Mesenchymal stem cell (in vitro differentiated cells and primary cell): ENCODE measurements around the gene MUC12.

Experiments used
- DNase-seq: peaks from one replicate; pipeline ENCODE4 v3.0.0-alpha.2; 2013
- H2AFZ ChIP-seq: one replicate; pipeline ENCODE4 v1.6.1; 2013; ENCODE audit warnings: low read depth, mild to moderate bottlenecking, control low read depth, inconsistent platforms, low read length, moderate library complexity
- H2AK5ac ChIP-seq: 2 replicates; pipeline ENCODE4 v1.6.1; 2013; ENCODE audit warnings: low read length, moderate library complexity, mild to moderate bottlenecking, inconsistent platforms; ENCODE audit not compliant: severe bottlenecking
- H2BK120ac ChIP-seq: one replicate; pipeline ENCODE4 v1.6.1; 2013; ENCODE audit warnings: low read depth, mild to moderate bottlenecking, inconsistent platforms, low read length, moderate library complexity
- H2BK12ac ChIP-seq, 2 experiments: one replicate each; pipeline ENCODE4 v1.6.1; 2013; ENCODE audit warnings: inconsistent platforms in 2 of 2, low read length in 2 of 2, mild to moderate bottlenecking in 2 of 2, moderate library complexity in 2 of 2, control low read depth in 1 of 2
- H2BK15ac ChIP-seq: one replicate; pipeline ENCODE4 v1.6.1; 2013; ENCODE audit warnings: mild to moderate bottlenecking, low read depth, inconsistent platforms; ENCODE audit not compliant: poor library complexity, severe bottlenecking
- H2BK5ac ChIP-seq: 2 replicates; pipeline ENCODE4 v1.6.1; 2013; ENCODE audit warnings: low read depth, mild to moderate bottlenecking, low read length, control low read depth, inconsistent platforms; ENCODE audit not compliant: poor library complexity, severe bottlenecking
- H3K14ac ChIP-seq, 2 experiments: one replicate each; pipeline ENCODE4 v1.6.1; 2013; ENCODE audit warnings: inconsistent platforms in 2 of 2, low read length in 2 of 2, control low read depth in 1 of 2, mild to moderate bottlenecking in 1 of 2, moderate library complexity in 1 of 2
- H3K18ac ChIP-seq, 2 experiments: one replicate each; pipeline ENCODE4 v1.6.1; 2013; ENCODE audit warnings: inconsistent platforms in 2 of 2, low read length in 2 of 2, control low read depth in 1 of 2, low read depth in 1 of 2, mild to moderate bottlenecking in 1 of 2
- H3K23ac ChIP-seq, 2 experiments: one replicate each; pipeline ENCODE4 v1.6.1; 2013; ENCODE audit warnings: inconsistent platforms in 2 of 2, low read length in 2 of 2, mild to moderate bottlenecking in 2 of 2, moderate library complexity in 2 of 2, control low read depth in 1 of 2
- H3K27ac ChIP-seq: 2 replicates; pipeline ENCODE4 v1.5.1; 2013; ENCODE audit warnings: mild to moderate bottlenecking, moderate library complexity, low read length, control low read depth, inconsistent platforms; ENCODE audit not compliant: poor library complexity, severe bottlenecking
- H3K27me3 ChIP-seq, 2 experiments: 2 replicates each; pipeline versions ENCODE4 v1.6.1 to v1.7.0; 2013; ENCODE audit warnings: low read length in 2 of 2, mild to moderate bottlenecking in 2 of 2, moderate library complexity in 2 of 2, control low read depth in 1 of 2, inconsistent platforms in 1 of 2; ENCODE audit not compliant: control insufficient read depth in 1 of 2, insufficient read depth in 1 of 2
- H3K36me3 ChIP-seq, 2 experiments: 2 replicates each; pipeline versions ENCODE4 v1.6.1 to v1.7.0; 2013; ENCODE audit warnings: low read length in 2 of 2, control low read depth in 1 of 2, inconsistent platforms in 1 of 2, low read depth in 1 of 2, mild to moderate bottlenecking in 1 of 2; ENCODE audit not compliant: insufficient read depth in 2 of 2, control insufficient read depth in 1 of 2
- H3K4ac ChIP-seq, 2 experiments: one replicate each; pipeline ENCODE4 v1.6.1; 2013; ENCODE audit warnings: inconsistent platforms in 2 of 2, low read length in 2 of 2, mild to moderate bottlenecking in 2 of 2, moderate library complexity in 2 of 2, control low read depth in 1 of 2, low read depth in 1 of 2
- H3K4me1 ChIP-seq: 2 replicates; pipeline ENCODE4 v1.6.1; 2013; ENCODE audit warnings: low read depth, low read length, control low read depth; ENCODE audit not compliant: control insufficient read depth, insufficient read depth
- H3K4me2 ChIP-seq: 2 replicates; pipeline ENCODE4 v1.6.1; 2013; ENCODE audit warnings: low read length, mild to moderate bottlenecking, inconsistent platforms; ENCODE audit not compliant: poor library complexity, severe bottlenecking
- H3K4me3 ChIP-seq, 2 experiments: 2 replicates each; pipeline versions ENCODE4 v1.5.1 to v1.7.0; 2013; ENCODE audit warnings: low read length in 2 of 2, mild to moderate bottlenecking in 2 of 2, control low read depth in 1 of 2, low read depth in 1 of 2; ENCODE audit not compliant: insufficient read depth in 1 of 2
- H3K79me1 ChIP-seq: replicated peaks from 2 replicates; pipeline ENCODE4 v1.6.1; 2013; ENCODE audit warnings: mild to moderate bottlenecking, control low read depth, low read length, inconsistent platforms; ENCODE audit not compliant: poor library complexity, severe bottlenecking
- H3K9ac ChIP-seq: 2 replicates; pipeline ENCODE4 v1.7.0; 2013; ENCODE audit warnings: mild to moderate bottlenecking, low read length, moderate library complexity
- H3K9me3 ChIP-seq: 2 replicates; pipeline ENCODE4 v1.7.0; 2013; ENCODE audit warnings: mild to moderate bottlenecking, low read length; ENCODE audit not compliant: control insufficient read depth
- H4K8ac ChIP-seq: one replicate; pipeline ENCODE4 v1.6.1; 2013; ENCODE audit warnings: inconsistent platforms, mild to moderate bottlenecking, low read length, moderate library complexity
- H4K91ac ChIP-seq: one replicate; pipeline ENCODE4 v1.6.1; 2013; ENCODE audit warnings: mild to moderate bottlenecking, low read length, inconsistent platforms
- WGBS: methylation state at CpG from one replicate; pipeline ENCODE4 v1.1.7; 2013; ENCODE audit warnings: mixed read lengths; 5-methylcytosine and 5-hydroxymethylcytosine counted together

The MUC12 gene

DNA sequence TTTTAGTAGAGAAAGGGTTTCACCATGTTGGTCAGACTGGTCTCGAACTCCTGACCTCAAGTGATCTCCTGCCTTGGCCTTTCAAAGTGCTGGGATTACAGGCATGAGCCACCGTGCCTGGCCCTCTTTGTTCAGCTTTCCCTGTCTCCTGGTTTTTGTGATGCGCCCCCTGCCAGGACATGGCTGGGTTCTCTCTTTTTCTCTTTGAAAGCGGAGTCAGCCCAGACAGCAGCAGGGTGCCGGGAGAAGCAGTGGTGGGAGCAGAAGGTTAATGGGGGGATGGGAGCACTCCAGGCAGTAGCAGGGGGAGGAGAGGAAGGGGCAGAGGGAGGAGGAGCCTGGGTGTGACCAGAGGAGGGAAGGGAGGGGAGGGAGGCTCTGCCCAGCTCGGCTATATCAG is 18.2 kb upstream of the MUC12 start:
- whole genome bisulfite sequencing: 34% methylated on average over 6 of the region's 6 CpGs
- no peak overlapping the region for H2BK15ac ChIP-seq
- H3K4me1 ChIP-seq: peaks cover 4% of the 10 kb centered on the region

DNA sequence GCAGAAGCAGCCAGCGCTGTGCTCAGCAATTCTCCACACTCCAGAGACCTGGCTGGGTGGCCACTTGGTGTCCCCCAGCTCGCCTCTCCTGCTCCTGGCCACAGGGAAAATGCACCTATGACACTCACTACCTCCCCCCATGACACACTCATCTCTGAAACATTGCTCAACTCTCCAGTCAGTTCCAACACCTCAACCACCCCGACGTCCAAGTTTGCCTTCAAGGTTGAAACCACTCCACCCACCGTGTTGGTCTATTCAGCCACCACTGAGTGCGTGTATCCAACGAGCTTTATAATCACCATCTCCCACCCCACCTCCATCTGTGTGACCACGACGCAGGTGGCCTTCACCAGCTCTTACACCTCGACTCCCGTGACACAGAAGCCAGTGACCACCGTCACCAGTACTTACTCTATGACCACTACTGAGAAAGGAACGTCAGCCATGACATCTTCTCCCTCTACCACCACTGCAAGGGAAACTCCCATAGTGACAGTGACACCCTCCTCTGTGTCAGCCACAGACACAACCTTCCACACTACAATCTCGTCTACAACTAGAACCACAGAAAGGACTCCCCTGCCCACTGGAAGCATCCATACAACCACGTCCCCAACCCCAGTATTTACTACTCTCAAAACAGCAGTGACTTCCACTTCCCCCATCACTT is 17.3 kb upstream of the MUC12 start:
- Histone ChIP-seq H4K8ac (no peak overlapping the region), H3K23ac (no peak overlapping the region), H2BK5ac (no peak overlapping the region), H3K9me3 (peaks cover 2% of the 10 kb centered on the region), H3K36me3 (no peaks in the 10 kb centered on the region), H3K79me1 (no peaks in the 10 kb centered on the region), H3K4me2 (no peak overlapping the region), H2BK12ac (no peak overlapping the region), H3K4ac (no peak overlapping the region), H4K91ac (no peak overlapping the region), H2AK5ac (no peak overlapping the region), H3K4me3 (no peak overlapping the region), H3K27me3 (peaks cover 53 to 69% of the 10 kb centered on the region in 2 experiments), H3K14ac (no peak overlapping the region), H3K9ac (no peak overlapping the region), H2AFZ (no peak overlapping the region), H3K4me1 (peaks cover 4% of the 10 kb centered on the region), H2BK120ac (no peak overlapping the region), H3K27ac (no peak overlapping the region), H3K18ac (no peak overlapping the region), H2BK15ac (no peak overlapping the region)
- DNase-seq: no peak
- 65% methylated on average over 15 of the region's 15 CpGs for WGBS

More for the DNA sequence above, 18.2 kb upstream of the MUC12 start:
- Histone ChIP-seq H3K18ac (no peak overlapping the region), H3K4me2 (no peak overlapping the region), H3K4me3 (no peak overlapping the region), H3K4ac (no peak overlapping the region), H2BK5ac (no peak overlapping the region), H2AFZ (no peak overlapping the region), H2AK5ac (no peak overlapping the region), H3K27me3 (peaks cover 53 to 69% of the 10 kb centered on the region in 2 experiments), H3K9ac (no peak overlapping the region), H3K36me3 (no peaks in the 10 kb centered on the region), H3K14ac (no peak overlapping the region), H3K79me1 (no peaks in the 10 kb centered on the region), H4K91ac (no peak overlapping the region), H3K27ac (no peak overlapping the region), H3K9me3 (peaks cover 2% of the 10 kb centered on the region), H2BK12ac (no peak overlapping the region), H2BK120ac (no peak overlapping the region), H4K8ac (no peak overlapping the region), H3K23ac (no peak overlapping the region)
- no peak for DNase-seq

GRCh38 chr7:100952641-100953040 is 16.7 kb upstream of the MUC12 start:
- Histone ChIP-seq H4K8ac (no peak overlapping the region), H3K14ac (no peak overlapping the region), H2AK5ac (no peak overlapping the region), H2AFZ (no peak overlapping the region), H3K36me3 (no peaks in the 10 kb centered on the region), H3K23ac (no peak overlapping the region), H2BK120ac (no peak overlapping the region), H3K18ac (no peak overlapping the region), H2BK5ac (no peak overlapping the region), H3K4me2 (no peak overlapping the region), H3K9ac (no peak overlapping the region), H3K27ac (no peak overlapping the region), H3K9me3 (peaks cover 5% of the 10 kb centered on the region), H3K4ac (no peak overlapping the region), H2BK15ac (no peak overlapping the region), H3K27me3 (peaks cover 53 to 68% of the 10 kb centered on the region in 2 experiments), H3K4me1 (peaks cover 4% of the 10 kb centered on the region), H3K79me1 (no peaks in the 10 kb centered on the region), H3K4me3 (no peak overlapping the region), H4K91ac (no peak overlapping the region), H2BK12ac (no peak overlapping the region)
- no peak for DNase-seq
- 52% methylated on average over 2 of the region's 2 CpGs for WGBS

DNA sequence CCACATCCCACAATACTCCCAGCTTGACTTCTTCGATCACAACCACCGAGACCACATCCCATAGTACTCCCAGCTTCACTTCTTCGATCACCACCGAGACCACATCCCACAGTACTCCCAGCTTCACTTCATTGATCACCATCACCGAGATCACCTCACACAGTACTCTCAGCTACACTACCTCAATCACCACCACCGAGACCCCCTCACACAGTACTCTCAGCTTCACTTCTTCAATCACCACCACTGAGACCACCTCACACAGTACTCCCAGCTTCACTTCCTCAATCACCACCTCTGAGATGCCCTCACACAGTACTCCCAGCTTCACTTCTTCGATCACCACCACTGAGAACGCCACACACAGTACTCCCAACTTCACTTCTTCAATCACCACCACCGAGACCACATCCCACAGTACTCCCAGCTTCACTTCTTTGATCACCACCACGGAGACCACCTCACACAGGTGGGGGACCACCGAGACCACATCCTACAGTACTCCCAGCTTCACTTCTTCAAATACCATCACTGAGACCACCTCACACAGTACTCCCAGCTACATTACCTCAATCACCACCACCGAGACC is 11.4 kb upstream of the MUC12 start:
- WGBS: 56% methylated on average over 12 of the region's 12 CpGs
- no peak overlapping the region for H3K14ac ChIP-seq
- H3K36me3 ChIP-seq: no peaks in the 10 kb centered on the region
- no peak overlapping the region for H3K27ac ChIP-seq
- no peak overlapping the region for H4K91ac ChIP-seq
- H2BK12ac ChIP-seq: no peak overlapping the region
- no peak overlapping the region for H3K4ac ChIP-seq
- H2BK15ac ChIP-seq: no peak overlapping the region
- H3K4me3 ChIP-seq: no peak overlapping the region
- H3K79me1 ChIP-seq: no peaks in the 10 kb centered on the region
- peaks cover 34 to 71% of the 10 kb centered on the region in 2 experiments for H3K27me3 ChIP-seq
- no peaks in the 10 kb centered on the region for H3K4me1 ChIP-seq
- no peak overlapping the region for H2AK5ac ChIP-seq
- H3K9me3 ChIP-seq: peaks cover 14% of the 10 kb centered on the region
- no peak overlapping the region for H4K8ac ChIP-seq
- no peak overlapping the region for H3K18ac ChIP-seq
- H2BK120ac ChIP-seq: no peak overlapping the region
- no peak overlapping the region for H3K9ac ChIP-seq
- no peak overlapping the region for H3K23ac ChIP-seq
- H2AFZ ChIP-seq: no peak overlapping the region
- DNase-seq: peak; percentile 4
- no peak overlapping the region for H3K4me2 ChIP-seq
- no peak overlapping the region for H2BK5ac ChIP-seq
